Endothelial cell (in vitro differentiated cells): ENCODE data around the gene NCAM1. TPM values are rescaled to one million over a fixed set of nuclear protein-coding genes. Genes with fewer than 3 reads are reported as not detected.

Experiments used
- DNase-seq: peaks from one replicate; pipeline ENCODE4 v3.0.0; 2021; ENCODE audit warnings: low spot score
- H3K27ac Mint-ChIP-seq: one replicate; pipeline ENCODE4 v1.8.0; 2021; ENCODE audit warnings: mixed read lengths, inconsistent platforms; ENCODE audit not compliant: unreplicated experiment
- H3K27me3 Mint-ChIP-seq: one replicate; pipeline ENCODE4 v1.8.0; 2021; ENCODE audit warnings: mild to moderate bottlenecking, moderate library complexity, mixed read lengths, inconsistent platforms; ENCODE audit not compliant: unreplicated experiment
- H3K36me3 Mint-ChIP-seq: one replicate; pipeline ENCODE4 v1.8.0; 2021; ENCODE audit warnings: mild to moderate bottlenecking, low read depth, mixed read lengths, inconsistent platforms; ENCODE audit not compliant: unreplicated experiment
- H3K4me1 Mint-ChIP-seq: one replicate; pipeline ENCODE4 v1.8.0; 2021; ENCODE audit warnings: mild to moderate bottlenecking, mixed read lengths, inconsistent platforms; ENCODE audit not compliant: unreplicated experiment
- H3K4me3 Mint-ChIP-seq: one replicate; pipeline ENCODE4 v1.8.0; 2021; ENCODE audit warnings: mild to moderate bottlenecking, mixed read lengths, inconsistent platforms; ENCODE audit not compliant: unreplicated experiment
- H3K9me3 Mint-ChIP-seq: one replicate; pipeline ENCODE4 v1.8.0; 2021; ENCODE audit warnings: mixed read lengths, inconsistent platforms; ENCODE audit not compliant: unreplicated experiment
- total RNA-seq: library from RNA; stranded (reverse); fragmentation: NEBNext Ultra II Directional; extraction: Animal tissue kit (Norgen Biotek cat#: 25700); gene quantifications from one replicate; pipeline ENCODE4 v1.2.1, GENCODE V29; 2021; ENCODE audit not compliant: unreplicated experiment
- TF ChIP-seq, protein P1 (sequence below): fragments of 200-600 bp; sonication (generic); IDR thresholded peaks from one replicate; pipeline ENCODE4 v1.5.0; 2021; ENCODE audit warnings: antibody characterized with exemption; ENCODE audit not compliant: unreplicated experiment

The NCAM1 gene
- total RNA-seq, 1 donor from 2014 or later, result 21.9 TPM

DNA sequence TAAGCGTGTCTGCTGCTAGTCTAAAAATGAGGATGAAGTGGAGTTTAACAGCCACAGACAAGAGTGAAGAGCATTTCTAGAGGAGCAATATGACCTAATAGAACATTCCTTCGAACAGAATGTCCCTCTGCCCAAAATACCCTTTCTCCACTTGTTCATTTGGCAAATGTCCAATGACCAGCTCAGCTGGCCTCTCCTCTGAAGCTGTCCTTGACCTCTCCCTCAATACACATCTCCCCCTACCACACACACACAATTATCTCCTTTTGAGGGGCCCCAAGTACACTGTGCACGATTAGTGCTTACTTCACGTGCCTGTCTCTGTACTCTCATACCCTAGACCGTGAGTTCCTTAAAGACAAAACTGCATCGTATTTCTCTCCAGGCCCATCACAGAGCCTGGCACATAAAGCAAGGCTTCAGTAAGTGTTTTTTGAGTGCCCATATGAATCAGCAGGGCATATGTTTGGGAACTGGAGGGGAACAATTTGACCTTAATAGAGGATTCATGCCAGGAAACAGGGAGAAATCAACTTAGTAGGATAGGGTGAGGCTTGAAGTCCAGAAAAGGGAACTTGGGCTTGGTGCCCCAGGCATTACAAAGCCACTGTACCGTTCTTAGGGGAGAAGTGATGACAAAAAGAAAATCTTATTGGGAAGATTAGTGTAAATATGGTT lies 18.1 kb upstream of the NCAM1 start:
- Mint-ChIP-seq H3K4me1 (peaks cover 24% of the 10 kb centered on the region), H3K36me3 (no peaks in the 10 kb centered on the region)

DNA sequence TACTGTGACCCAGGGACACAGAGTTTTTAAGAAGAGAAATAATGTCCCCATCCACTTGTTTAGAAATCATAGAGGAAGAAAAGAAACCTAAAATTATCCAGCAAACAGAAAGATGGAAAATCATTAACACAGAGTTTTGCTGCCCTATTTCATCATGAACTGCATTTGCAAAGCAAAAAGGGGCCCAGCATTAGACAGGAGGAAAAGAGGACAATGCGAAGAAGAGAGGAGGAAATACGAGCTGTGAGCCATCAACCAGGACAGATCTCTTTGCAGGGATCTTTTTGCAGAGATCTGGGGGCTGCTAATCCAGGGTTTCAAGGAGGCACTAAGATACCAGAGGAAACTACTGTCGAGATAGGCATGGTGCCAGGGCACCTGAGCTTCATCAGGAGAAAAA lies 14.4 kb upstream of the NCAM1 start:
- Mint-ChIP-seq H3K36me3 (no peaks in the 10 kb centered on the region), H3K4me1 (peaks cover 11% of the 10 kb centered on the region), H3K4me3 (no peak overlapping the region), H3K27ac (no peak overlapping the region), H3K27me3 (peaks cover 2% of the 10 kb centered on the region), H3K9me3 (no peaks in the 10 kb centered on the region)
- TF ChIP-seq, protein P1, sequence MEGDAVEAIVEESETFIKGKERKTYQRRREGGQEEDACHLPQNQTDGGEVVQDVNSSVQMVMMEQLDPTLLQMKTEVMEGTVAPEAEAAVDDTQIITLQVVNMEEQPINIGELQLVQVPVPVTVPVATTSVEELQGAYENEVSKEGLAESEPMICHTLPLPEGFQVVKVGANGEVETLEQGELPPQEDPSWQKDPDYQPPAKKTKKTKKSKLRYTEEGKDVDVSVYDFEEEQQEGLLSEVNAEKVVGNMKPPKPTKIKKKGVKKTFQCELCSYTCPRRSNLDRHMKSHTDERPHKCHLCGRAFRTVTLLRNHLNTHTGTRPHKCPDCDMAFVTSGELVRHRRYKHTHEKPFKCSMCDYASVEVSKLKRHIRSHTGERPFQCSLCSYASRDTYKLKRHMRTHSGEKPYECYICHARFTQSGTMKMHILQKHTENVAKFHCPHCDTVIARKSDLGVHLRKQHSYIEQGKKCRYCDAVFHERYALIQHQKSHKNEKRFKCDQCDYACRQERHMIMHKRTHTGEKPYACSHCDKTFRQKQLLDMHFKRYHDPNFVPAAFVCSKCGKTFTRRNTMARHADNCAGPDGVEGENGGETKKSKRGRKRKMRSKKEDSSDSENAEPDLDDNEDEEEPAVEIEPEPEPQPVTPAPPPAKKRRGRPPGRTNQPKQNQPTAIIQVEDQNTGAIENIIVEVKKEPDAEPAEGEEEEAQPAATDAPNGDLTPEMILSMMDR, result no peak
- no peak for DNase-seq

More for the DNA sequence above, 18.1 kb upstream of the NCAM1 start:
- Mint-ChIP-seq H3K27me3 (peaks cover 2% of the 10 kb centered on the region), H3K9me3 (no peaks in the 10 kb centered on the region), H3K4me3 (no peak overlapping the region), H3K27ac (no peak overlapping the region)
- TF ChIP-seq, protein P1, result no peak
- no peak for DNase-seq

DNA sequence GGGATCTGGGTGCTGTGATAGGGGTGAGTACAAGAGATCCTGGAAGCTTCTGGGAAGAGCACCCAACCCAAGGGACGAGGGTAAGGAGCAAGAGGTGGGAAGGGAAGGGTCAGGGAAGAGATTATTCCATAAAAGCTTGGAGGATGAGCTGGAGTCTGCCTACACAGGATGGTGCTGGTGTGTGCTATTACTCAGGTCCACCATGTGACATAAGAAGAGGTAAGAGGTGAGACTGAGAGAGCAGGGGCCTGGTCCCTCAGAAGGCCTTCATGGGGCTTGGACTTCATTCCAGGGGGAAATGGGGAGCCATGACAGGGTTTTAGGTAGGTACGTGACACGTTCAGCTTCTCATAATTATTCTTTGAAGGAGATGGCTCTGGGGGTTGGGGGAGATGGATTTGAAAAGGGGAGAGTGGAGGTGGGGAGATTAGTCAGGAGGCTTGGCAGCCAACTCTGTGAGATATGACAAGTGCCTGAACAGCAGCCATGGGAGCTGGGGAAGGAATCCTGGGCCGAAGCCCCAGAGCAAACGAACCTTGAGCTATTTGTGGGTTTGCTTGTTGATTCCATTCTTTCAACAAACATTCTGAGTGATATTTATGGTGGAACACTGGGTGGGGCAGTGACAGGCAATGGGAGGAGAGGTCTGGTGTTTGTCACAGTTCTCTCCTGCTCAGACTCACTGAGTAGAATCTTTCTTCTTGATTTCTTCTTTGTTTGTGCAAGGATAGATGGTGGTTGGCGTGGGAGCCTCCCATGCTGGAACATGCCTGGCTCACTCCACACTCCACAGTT lies 11.2 kb upstream of the NCAM1 start:
- H3K36me3 Mint-ChIP-seq, result no peaks in the 10 kb centered on the region
- H3K9me3 Mint-ChIP-seq, result no peaks in the 10 kb centered on the region
- no peaks in the 10 kb centered on the region for H3K27me3 Mint-ChIP-seq
- H3K27ac Mint-ChIP-seq, result no peak overlapping the region
- no peak for DNase-seq
- TF ChIP-seq, protein P1, result no peak
- no peak overlapping the region for H3K4me3 Mint-ChIP-seq
- H3K4me1 Mint-ChIP-seq, result peaks cover 11% of the 10 kb centered on the region

DNA sequence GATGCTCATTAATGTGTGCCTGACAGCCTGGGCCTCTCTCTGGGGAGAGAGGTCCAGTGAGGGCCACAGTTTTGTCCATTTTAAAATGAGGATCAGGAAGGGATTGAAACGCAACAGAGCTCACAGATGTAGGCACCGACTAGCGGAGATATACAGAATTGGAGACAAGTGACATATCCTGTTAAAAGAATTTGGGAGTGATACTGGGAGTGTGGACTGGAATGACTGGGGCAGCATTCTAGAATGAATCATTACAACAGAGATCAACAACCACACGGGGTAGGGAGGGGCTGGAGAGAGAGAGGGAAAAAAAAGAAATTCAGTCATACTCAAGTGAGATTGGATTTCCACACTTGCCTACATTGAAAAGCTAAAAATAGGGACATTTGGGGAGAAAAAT lies 2.5 kb upstream of the NCAM1 start:
- no peak for DNase-seq
- H3K27ac Mint-ChIP-seq, result no peak overlapping the region
- peaks cover 7% of the 10 kb centered on the region for H3K27me3 Mint-ChIP-seq
- TF ChIP-seq, protein P1, result no peak
- no peak overlapping the region for H3K4me3 Mint-ChIP-seq
- peaks cover 4% of the 10 kb centered on the region for H3K4me1 Mint-ChIP-seq
- H3K36me3 Mint-ChIP-seq, result no peaks in the 10 kb centered on the region
- no peaks in the 10 kb centered on the region for H3K9me3 Mint-ChIP-seq
